Natural killer cell (primary cell): ENCODE measurements around the gene OR1N1. TPM values are rescaled to one million over a fixed set of nuclear protein-coding genes. Genes with fewer than 3 reads are reported as not detected.

ENCODE experiments used
- ATAC-seq, 3 donors: fragments of 150-1000 bp in 2 of 3; fragments of 200-7000 bp in 1 of 3; cut with Tn5 transposase; 1 replicate in 1 of 3; 2 replicates in 2 of 3; pipeline ENCODE4 v1.10.0; 2021; ENCODE audit warnings: mild to moderate bottlenecking in 2 of 3, moderate library complexity in 2 of 3
- DNase-seq, 2 donors: peaks; one replicate each; pipeline versions ENCODE4 v3.0.0 to v3.0.0-alpha.2; 2013 to 2021; ENCODE audit warnings: mixed read lengths in 1 of 2
- H3K27ac ChIP-seq: one replicate; pipeline ENCODE4 v1.5.1; 2013; ENCODE audit warnings: mild to moderate bottlenecking, low read length
- H3K27me3 ChIP-seq: one replicate; pipeline ENCODE4 v1.6.1; 2013; ENCODE audit warnings: low read length; ENCODE audit not compliant: control insufficient read depth, insufficient read depth
- H3K36me3 ChIP-seq: one replicate; pipeline ENCODE4 v1.6.1; 2013; ENCODE audit warnings: low read length; ENCODE audit not compliant: control insufficient read depth, insufficient read depth
- H3K4me1 ChIP-seq: one replicate; pipeline ENCODE4 v1.6.1; 2013; ENCODE audit warnings: low read length; ENCODE audit not compliant: control insufficient read depth, insufficient read depth
- H3K4me3 ChIP-seq: one replicate; pipeline ENCODE4 v1.5.1; 2013; ENCODE audit warnings: low read length
- H3K9me3 ChIP-seq: one replicate; pipeline ENCODE4 v1.6.1; 2013; ENCODE audit warnings: low read length; ENCODE audit not compliant: control insufficient read depth, insufficient read depth
- H3K27ac Mint-ChIP-seq, 2 donors: one replicate each; pipeline ENCODE4 v1.8.0; 2022; ENCODE audit warnings: mild to moderate bottlenecking in 2 of 2, mixed read lengths in 2 of 2, moderate library complexity in 1 of 2
- H3K27me3 Mint-ChIP-seq, 2 donors: one replicate each; pipeline ENCODE4 v1.8.0; 2022; ENCODE audit warnings: low read depth in 2 of 2, mixed read lengths in 2 of 2
- H3K36me3 Mint-ChIP-seq: one replicate; pipeline ENCODE4 v1.8.0; 2022; ENCODE audit warnings: mixed read lengths
- H3K4me1 Mint-ChIP-seq, 2 donors: one replicate each; pipeline ENCODE4 v1.8.0; 2022; ENCODE audit warnings: mixed read lengths in 2 of 2
- H3K4me3 Mint-ChIP-seq: one replicate; pipeline ENCODE4 v1.8.0; 2022; ENCODE audit warnings: mild to moderate bottlenecking, moderate library complexity, mixed read lengths
- H3K9me3 Mint-ChIP-seq, 2 donors: one replicate each; pipeline ENCODE4 v1.8.0; 2022; ENCODE audit warnings: mixed read lengths in 2 of 2
- CTCF ChIP-seq: fragments of 200-600 bp; IDR thresholded peaks from one replicate; pipeline ENCODE4 v1.8.0; 2022; ENCODE audit warnings: antibody characterized with exemption
- WGBS: methylation state at CpG from one replicate; pipeline ENCODE4 v1.1.7; 2013; ENCODE audit warnings: missing lambda C conversion rate; ENCODE audit not compliant: insufficient coverage; 5-methylcytosine and 5-hydroxymethylcytosine counted together
- intact Hi-C: fragments of 100-400 bp; cut with micrococcal nuclease; formaldehyde crosslinking; loops from one replicate; pipeline ENCODE4 v1.14.2; 2022
- total RNA-seq, 4 donors: library from RNA; stranded (reverse); fragments of 120-200 nt in 1 of 4; gene quantifications; one replicate each; pipeline versions ENCODE4 v1.2.3 to v1.2.4, GENCODE V29; 2013 to 2022

The OR1N1 gene, protein sequence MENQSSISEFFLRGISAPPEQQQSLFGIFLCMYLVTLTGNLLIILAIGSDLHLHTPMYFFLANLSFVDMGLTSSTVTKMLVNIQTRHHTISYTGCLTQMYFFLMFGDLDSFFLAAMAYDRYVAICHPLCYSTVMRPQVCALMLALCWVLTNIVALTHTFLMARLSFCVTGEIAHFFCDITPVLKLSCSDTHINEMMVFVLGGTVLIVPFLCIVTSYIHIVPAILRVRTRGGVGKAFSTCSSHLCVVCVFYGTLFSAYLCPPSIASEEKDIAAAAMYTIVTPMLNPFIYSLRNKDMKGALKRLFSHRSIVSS
- total RNA-seq, result not detected
- total RNA-seq (2013), result not detected

DNA sequence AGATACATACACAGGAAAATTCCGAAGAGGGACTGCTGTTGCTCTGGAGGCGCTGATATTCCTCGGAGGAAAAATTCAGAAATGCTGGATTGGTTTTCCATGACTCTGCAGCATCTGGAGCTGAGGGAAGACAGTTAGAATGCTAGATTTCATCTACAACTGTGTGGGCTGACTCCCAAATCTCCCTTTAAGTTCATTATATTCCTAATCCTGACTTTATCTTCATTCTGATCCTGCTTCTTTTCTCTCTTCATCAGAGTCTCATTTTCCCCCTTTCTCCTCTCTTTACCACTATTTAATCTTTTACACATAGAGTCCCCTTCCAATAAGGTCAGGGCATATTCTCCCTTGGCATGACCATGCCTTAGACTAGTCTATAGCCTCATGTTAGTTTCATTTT, at the start of gene OR1N1:
OR1N1 (minus strand) TSS at position 101 of the 400 bp plus-strand sequence; CDS start at position 101, 0 bp downstream.
- H3K4me3 ChIP-seq, result no peak within 1 kb of the TSS
- TF ChIP-seq CTCF, result no peak
- H3K27ac Mint-ChIP-seq, result no peak within 1 kb of the TSS
- no peaks in the 10 kb centered on the region for H3K4me1 ChIP-seq
- H3K4me1 Mint-ChIP-seq, result no peaks in the 10 kb centered on the region
- H3K36me3 Mint-ChIP-seq, result no peaks in the 10 kb centered on the region
- no peak within 1 kb of the TSS for H3K4me3 Mint-ChIP-seq
- no peaks in the 10 kb centered on the region for H3K27me3 ChIP-seq
- no peaks in the 10 kb centered on the region for H3K36me3 ChIP-seq
- DNase-seq, result no peak
- H3K27me3 Mint-ChIP-seq, result peaks cover 12 to 34% of the 10 kb centered on the region in 2 donors
- no peak for ATAC-seq
- no peak within 1 kb of the TSS for H3K27ac ChIP-seq
- H3K9me3 Mint-ChIP-seq, result no peaks in the 10 kb centered on the region
- WGBS, result 92% methylated on average over 3 of the region's 3 CpGs
- intact Hi-C loops, result no loop called here
- no peaks in the 10 kb centered on the region for H3K9me3 ChIP-seq

DNA sequence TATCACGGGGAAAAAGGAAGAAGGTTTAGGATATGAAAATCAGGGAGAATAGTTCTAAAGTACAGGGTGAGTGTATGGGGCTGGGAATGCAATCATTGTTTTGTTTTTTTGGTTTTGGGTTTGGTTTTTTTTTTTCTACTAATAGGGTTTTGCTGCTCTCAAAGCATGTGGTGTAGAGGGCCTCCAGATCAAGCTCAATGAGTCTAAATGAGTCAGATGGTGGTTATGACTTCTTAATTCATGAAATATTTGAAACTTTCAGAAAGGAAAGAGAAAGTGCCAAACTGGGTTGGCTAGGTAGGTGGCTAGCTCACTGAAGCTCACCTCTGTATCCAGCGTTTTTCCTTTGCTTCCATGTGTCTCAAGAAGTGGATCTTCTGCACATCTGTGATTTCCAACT, 45.4 kb upstream of the OR1N1 start:
- H3K4me3 Mint-ChIP-seq, result no peak overlapping the region
- H3K36me3 Mint-ChIP-seq, result no peaks in the 10 kb centered on the region
- H3K4me1 Mint-ChIP-seq, result no peaks in the 10 kb centered on the region
- H3K27me3 ChIP-seq, result no peaks in the 10 kb centered on the region
- no peak overlapping the region for H3K27ac ChIP-seq
- no peak overlapping the region for H3K27ac Mint-ChIP-seq
- intact Hi-C loops, result no loop called here
- H3K27me3 Mint-ChIP-seq, result peaks cover 0 to 3% of the 10 kb centered on the region in 2 donors
- H3K9me3 ChIP-seq, result no peaks in the 10 kb centered on the region
- DNase-seq, result no peak
- H3K4me3 ChIP-seq, result no peak overlapping the region
- ATAC-seq, result no peak
- TF ChIP-seq CTCF, result no peak
- WGBS, result 89% methylated on average over 2 of the region's 2 CpGs
- no peaks in the 10 kb centered on the region for H3K36me3 ChIP-seq
- H3K9me3 Mint-ChIP-seq, result no peaks in the 10 kb centered on the region
- H3K4me1 ChIP-seq, result no peaks in the 10 kb centered on the region

GRCh38 chr9:122567901-122568300, 40.8 kb upstream of the OR1N1 start:
- Mint-ChIP-seq H3K4me1 (no peaks in the 10 kb centered on the region), H3K27ac (no peak overlapping the region), H3K4me3 (no peak overlapping the region), H3K9me3 (no peaks in the 10 kb centered on the region), H3K36me3 (no peaks in the 10 kb centered on the region), H3K27me3 (peaks cover 0 to under 1% of the 10 kb centered on the region in 2 donors)
- H3K4me3 ChIP-seq, result no peak overlapping the region
- no peak for ATAC-seq
- H3K36me3 ChIP-seq, result no peaks in the 10 kb centered on the region
- H3K27ac ChIP-seq, result no peak overlapping the region
- intact Hi-C loops, result no loop called here
- H3K4me1 ChIP-seq, result no peaks in the 10 kb centered on the region
- TF ChIP-seq CTCF, result no peak
- DNase-seq, result no peak
- H3K27me3 ChIP-seq, result peaks cover 5% of the 10 kb centered on the region
- WGBS, result 88% methylated on average over 4 of the region's 4 CpGs
- H3K9me3 ChIP-seq, result no peaks in the 10 kb centered on the region
